Measurements from ENCODE around the gene TNFRSF8.

The TNFRSF8 gene

GRCh38 chr1:12073796-12074195 is 10.7 kb downstream of the TNFRSF8 start:
- no peaks in the 10 kb centered on the region for H3K9me2 ChIP-seq (replicated peaks; ENCODE audit: control insufficient read depth, low read length)
- H3K4me2 ChIP-seq (ENCODE audit: low read length), result no peak overlapping the region
- H3F3A ChIP-seq (ENCODE audit: control insufficient read depth, insufficient read depth), result no peaks in the 10 kb centered on the region; the same call in 1 of the 2 replicates
- H3K9me3 ChIP-seq (ENCODE audit: control insufficient read depth, insufficient read depth, low read length), result no peaks in the 10 kb centered on the region
- H3K36me3 ChIP-seq (ENCODE audit: control insufficient read depth, low read length), result no peaks in the 10 kb centered on the region
- H3K27me3 ChIP-seq (ENCODE audit: control insufficient read depth, low read length), result peaks cover 49% of the 10 kb centered on the region
- H3K79me2 ChIP-seq (ENCODE audit: control insufficient read depth, low read length), result no peaks in the 10 kb centered on the region
- H3K27ac ChIP-seq (ENCODE audit: low read depth, low read length), result no peak overlapping the region
- no peaks in the 10 kb centered on the region for H4K20me1 ChIP-seq (ENCODE audit: control insufficient read depth, insufficient read depth, low read depth, low read length)
- no peak overlapping the region for H3K4me3 ChIP-seq (ENCODE audit: low read length)
- no peaks in the 10 kb centered on the region for H3K4me1 ChIP-seq (ENCODE audit: control insufficient read depth, low read length)
- TF ChIP-seq EZH2phosphoT487 (IDR thresholded peaks at IDR 0.05; ENCODE audit: borderline replicate concordance, low read length), result no peak
- no peak for TF ChIP-seq CTCF (IDR thresholded peaks at IDR 0.05; ENCODE audit: low read depth, low read length, poor library complexity, severe bottlenecking)

GRCh38 chr1:12075195-12076114 is 12.4 kb downstream of the TNFRSF8 start:
- TF ChIP-seq CTCF (IDR thresholded peaks at IDR 0.05; ENCODE audit: low read depth, low read length, poor library complexity, severe bottlenecking) (no peak), EZH2phosphoT487 (IDR thresholded peaks at IDR 0.05; ENCODE audit: borderline replicate concordance, low read length) (no peak)
- Histone ChIP-seq H3K9me3 (ENCODE audit: control insufficient read depth, insufficient read depth, low read length) (no peaks in the 10 kb centered on the region), H3K36me3 (ENCODE audit: control insufficient read depth, low read length) (no peaks in the 10 kb centered on the region), H4K20me1 (ENCODE audit: control insufficient read depth, insufficient read depth, low read depth, low read length) (no peaks in the 10 kb centered on the region), H3K4me1 (ENCODE audit: control insufficient read depth, low read length) (0 out of 2 replicates have a peak, but pooled peaks cover 3% of the 10 kb centered on the region), H3K27me3 (ENCODE audit: control insufficient read depth, low read length) (peaks cover 47% of the 10 kb centered on the region), H3K27ac (ENCODE audit: low read depth, low read length) (no peak overlapping the region), H3F3A (ENCODE audit: control insufficient read depth, insufficient read depth) (no peaks in the 10 kb centered on the region; the same call in 1 of the 2 replicates), H3K79me2 (ENCODE audit: control insufficient read depth, low read length) (no peaks in the 10 kb centered on the region), H3K9me2 (replicated peaks; ENCODE audit: control insufficient read depth, low read length) (no peaks in the 10 kb centered on the region), H3K4me2 (ENCODE audit: low read length) (no peak overlapping the region), H3K4me3 (ENCODE audit: low read length) (no peak overlapping the region)

- H3K4me2 ChIP-seq (ENCODE audit: low read length), result no peak overlapping the region
- no peaks in the 10 kb centered on the region for H3K9me2 ChIP-seq (replicated peaks; ENCODE audit: control insufficient read depth, low read length)
- no peak overlapping the region for H3K4me3 ChIP-seq (ENCODE audit: low read length)
- H3K36me3 ChIP-seq (ENCODE audit: control insufficient read depth, low read length), result no peaks in the 10 kb centered on the region
- no peak for TF ChIP-seq EZH2phosphoT487 (IDR thresholded peaks at IDR 0.05; ENCODE audit: borderline replicate concordance, low read length)
- no peak for TF ChIP-seq CTCF (IDR thresholded peaks at IDR 0.05; ENCODE audit: low read depth, low read length, poor library complexity, severe bottlenecking)
- H3K27ac ChIP-seq (ENCODE audit: low read depth, low read length), result no peak overlapping the region
- H3K9me3 ChIP-seq (ENCODE audit: control insufficient read depth, insufficient read depth, low read length), result peaks cover 4% of the 10 kb centered on the region; the same call in 1 of the 2 replicates
- no peaks in the 10 kb centered on the region for H4K20me1 ChIP-seq (ENCODE audit: control insufficient read depth, insufficient read depth, low read depth, low read length)
- peaks cover 37% of the 10 kb centered on the region for H3K27me3 ChIP-seq (ENCODE audit: control insufficient read depth, low read length)
- peaks cover 8% of the 10 kb centered on the region for H3K4me1 ChIP-seq (ENCODE audit: control insufficient read depth, low read length)
- H3K79me2 ChIP-seq (ENCODE audit: control insufficient read depth, low read length), result no peaks in the 10 kb centered on the region
- no peaks in the 10 kb centered on the region for H3F3A ChIP-seq (ENCODE audit: control insufficient read depth, insufficient read depth)
Measured at GRCh38 chr1:12076425-12077005, 13.4 kb downstream of the TNFRSF8 start.
